NCI-H2196 treated with DMSO at 0.1 percent for 48 hours (cell line): ENCODE results near the gene PKN2.
"Not testable (repeated sequence)": the region's sequence is repeated elsewhere in the genome, so short reads cannot be mapped to it uniquely, and the experiment has no call there.

Experiments used
- DNase-seq: peaks from one replicate; lab custom pipeline; 2025; ENCODE audit not compliant: unreplicated experiment; lab: John Stamatoyannopoulos, UW

Gene PKN2

GRCh38 chr1:88678405-88678804, 5.7 kb upstream of the PKN2 start:
- no peak for DNase-seq

- no peak for DNase-seq
Measured at GRCh38 chr1:88680471-88680870, 3.6 kb upstream of the PKN2 start.

GRCh38 chr1:88680911-88681622, 3.0 kb upstream of the PKN2 start:
- DNase-seq: no peak

GRCh38 chr1:88684482-88685258, 597 bp downstream of the PKN2 start:
- peak; percentile 63 for DNase-seq

- DNase-seq: no peak
Measured at GRCh38 chr1:88685259-88685620, 1.2 kb downstream of the PKN2 start.

GRCh38 chr1:88691540-88691939, 7.5 kb downstream of the PKN2 start:
- no peak for DNase-seq

- no peak for DNase-seq
Measured at GRCh38 chr1:88695781-88696180, 11.7 kb downstream of the PKN2 start.

GRCh38 chr1:88697503-88697902, 13.4 kb downstream of the PKN2 start:
- DNase-seq: no peak

- no peak for DNase-seq
Measured at GRCh38 chr1:88698140-88698539, 14.1 kb downstream of the PKN2 start.

- no peak for DNase-seq
Measured at GRCh38 chr1:88698764-88699163, 14.7 kb downstream of the PKN2 start.

- no peak for DNase-seq
Measured at GRCh38 chr1:88700425-88701013, 16.4 kb downstream of the PKN2 start.

- DNase-seq: no peak
Measured at GRCh38 chr1:88701275-88701674, 17.2 kb downstream of the PKN2 start.

- not testable (repeated sequence) for DNase-seq
Measured at GRCh38 chr1:88701793-88702192, 17.7 kb downstream of the PKN2 start.

GRCh38 chr1:88708011-88708410, 23.9 kb downstream of the PKN2 start:
- no peak for DNase-seq

GRCh38 chr1:88712907-88713306, 28.8 kb downstream of the PKN2 start:
- DNase-seq: not testable (repeated sequence)

GRCh38 chr1:88716571-88716970, 32.5 kb downstream of the PKN2 start:
- DNase-seq: not testable (repeated sequence)

- no peak for DNase-seq
Measured at GRCh38 chr1:88722492-88722891, 38.4 kb downstream of the PKN2 start.

GRCh38 chr1:88726697-88727096, 42.6 kb downstream of the PKN2 start:
- DNase-seq: no peak

- DNase-seq: no peak
Measured at GRCh38 chr1:88727205-88727604, 43.1 kb downstream of the PKN2 start.

- no peak for DNase-seq
Measured at GRCh38 chr1:88729297-88729696, 45.2 kb downstream of the PKN2 start.

- DNase-seq: no peak
Measured at GRCh38 chr1:88730132-88730675, 46.1 kb downstream of the PKN2 start.

- DNase-seq: no peak
Measured at GRCh38 chr1:88730995-88731394, 46.9 kb downstream of the PKN2 start.
